ENCODE measurements around the gene CSNK1D.

Gene CSNK1D

GRCh38 chr17:82296511-82297279 is 23.2 kb upstream of the CSNK1D start:
- no peak for DNase-seq (ENCODE audit: extremely low read depth in 1 of 2, low read depth in 1 of 2)

DNA sequence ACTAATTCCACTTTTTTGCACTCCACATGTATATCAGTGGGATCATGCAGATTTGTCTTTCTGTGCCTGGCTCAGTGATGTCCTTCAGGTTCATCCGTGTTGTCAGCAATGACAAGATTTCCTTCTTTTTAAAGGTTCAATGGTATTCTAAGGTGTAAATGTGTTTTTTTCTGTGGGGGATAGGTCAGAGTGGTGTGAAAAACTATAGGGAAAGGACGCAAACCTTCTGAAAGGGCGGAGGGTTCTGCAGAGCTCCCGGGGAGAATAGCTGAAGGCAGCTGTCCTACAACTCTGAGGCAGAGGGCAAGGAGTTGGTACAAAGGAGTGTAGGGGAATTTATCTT is 21.9 kb upstream of the CSNK1D start:
- no peak for DNase-seq (ENCODE audit: extremely low read depth in 1 of 2, low read depth in 1 of 2)

DNA sequence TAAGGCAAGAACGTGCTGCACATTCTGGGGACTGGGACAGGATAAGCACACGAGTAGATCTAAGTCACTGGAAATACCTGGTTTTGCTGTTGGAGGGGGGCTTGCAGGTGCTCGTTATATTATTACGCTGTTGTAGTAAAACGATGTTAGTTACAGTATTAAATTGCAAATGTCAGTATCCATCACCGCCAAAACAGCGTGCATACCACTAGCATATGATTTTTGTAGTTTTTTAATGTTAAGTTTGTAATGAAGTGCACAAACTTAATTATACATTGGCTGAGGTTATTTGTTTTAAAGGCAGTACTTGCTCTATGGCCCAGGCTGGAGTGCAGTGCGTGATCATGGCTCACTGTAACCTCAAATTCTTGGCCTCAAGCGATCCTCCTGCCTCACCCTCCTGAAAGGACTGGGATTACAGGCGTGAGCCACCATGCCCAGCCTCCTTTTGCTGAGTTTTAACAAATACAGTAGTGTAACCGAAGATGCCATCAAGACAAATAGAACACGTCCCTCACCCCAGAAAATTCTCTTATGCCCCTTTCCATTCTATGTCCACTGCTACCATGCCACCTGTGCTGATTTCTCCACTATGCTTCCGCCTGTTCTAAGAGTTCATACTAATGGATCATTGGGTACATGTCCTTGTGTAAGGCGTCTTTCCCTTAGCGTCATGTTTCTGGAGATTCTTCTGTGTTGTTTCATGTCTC is 20.7 kb upstream of the CSNK1D start:
- DNase-seq (ENCODE audit: extremely low read depth in 1 of 2, low read depth in 1 of 2): no peak

DNA sequence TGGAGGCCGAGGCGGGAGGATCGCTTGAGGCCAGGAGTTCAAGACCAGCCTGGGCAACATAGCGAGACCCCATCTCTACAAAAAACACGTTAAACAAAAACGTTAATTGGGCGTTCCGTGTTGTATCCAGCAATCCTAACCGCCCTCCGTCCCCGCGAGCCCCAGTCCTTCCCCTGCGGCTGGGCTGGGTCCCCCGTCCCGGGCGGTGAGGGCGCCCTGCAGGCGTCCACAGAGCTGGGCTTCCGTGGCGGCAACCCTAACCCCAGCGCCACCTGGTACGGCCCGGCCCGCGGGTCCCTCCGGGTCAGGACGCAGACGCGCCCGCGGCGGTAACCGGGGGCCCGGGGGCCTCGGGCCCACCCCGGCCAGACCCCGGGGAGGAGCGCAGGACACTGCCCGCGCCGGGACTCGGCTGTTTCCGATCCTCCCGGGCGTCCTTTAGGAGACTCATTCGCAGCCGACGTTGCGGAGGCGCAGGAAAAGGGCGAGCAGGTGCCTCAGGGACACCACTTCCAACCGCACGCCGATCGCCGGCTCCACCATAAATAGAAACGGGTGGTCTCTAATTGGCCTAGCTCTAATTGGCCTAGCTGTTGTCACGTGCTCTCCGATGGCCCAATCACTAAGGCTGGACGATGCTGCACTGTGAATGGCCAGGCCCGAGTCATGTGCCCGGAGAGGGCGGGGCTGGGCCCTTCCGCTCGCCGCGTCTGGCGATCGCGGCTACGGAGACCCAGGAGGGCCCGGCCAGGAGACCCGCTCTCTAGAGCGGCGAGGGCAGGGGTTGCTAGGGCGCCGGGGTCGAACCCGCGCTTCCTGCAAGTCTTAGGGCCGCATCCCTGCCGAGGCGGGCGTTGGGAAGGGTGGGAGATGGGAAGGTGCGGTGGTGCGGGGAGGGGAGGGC is 19.0 kb upstream of the CSNK1D start:
- DNase-seq (ENCODE audit: extremely low read depth in 1 of 2, low read depth in 1 of 2): peak; percentile 82 to 84

DNA sequence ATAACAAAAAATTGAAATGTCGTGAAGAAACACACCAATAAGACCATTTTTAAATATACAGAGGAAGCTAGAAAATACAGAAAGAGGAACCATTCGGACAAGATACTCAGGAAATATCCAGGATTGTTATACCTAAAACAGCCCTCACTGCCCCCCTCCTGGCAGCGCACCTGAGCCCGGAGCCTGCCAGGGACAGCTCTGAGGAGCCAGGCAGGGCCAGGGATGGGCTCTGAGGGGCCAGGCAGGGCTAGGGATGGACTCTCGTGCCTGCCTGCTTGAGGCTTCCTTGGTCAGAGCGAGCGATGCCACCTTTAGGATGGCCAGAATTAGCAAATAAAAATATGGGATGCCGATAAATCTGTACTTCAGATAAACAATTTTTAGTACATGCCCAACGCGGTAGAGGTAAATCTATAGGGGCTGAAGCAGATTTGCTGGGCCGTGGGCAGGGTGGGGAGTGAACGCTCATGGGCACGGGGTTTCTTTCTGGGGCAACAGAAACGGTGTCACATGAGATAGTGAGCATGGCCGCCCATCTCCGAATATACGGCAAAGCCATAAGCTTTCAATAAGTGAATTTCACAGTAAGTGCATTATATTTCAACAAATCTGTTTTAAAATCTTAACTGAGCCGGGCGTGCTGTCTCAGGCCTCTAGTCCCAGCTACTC is 18.2 kb upstream of the CSNK1D start:
- DNase-seq (ENCODE audit: extremely low read depth in 1 of 2, low read depth in 1 of 2): no peak

GRCh38 chr17:82287868-82288801 is 14.6 kb upstream of the CSNK1D start:
- DNase-seq (ENCODE audit: extremely low read depth in 1 of 2, low read depth in 1 of 2): no peak

GRCh38 chr17:82287013-82287867 is 13.7 kb upstream of the CSNK1D start:
- no peak for DNase-seq (ENCODE audit: extremely low read depth in 1 of 2, low read depth in 1 of 2)

- DNase-seq (ENCODE audit: extremely low read depth in 1 of 2, low read depth in 1 of 2): no peak
Observed at GRCh38 chr17:82285141-82285540, 11.6 kb upstream of the CSNK1D start.

GRCh38 chr17:82283208-82283749 is 9.8 kb upstream of the CSNK1D start:
- DNase-seq (ENCODE audit: extremely low read depth in 1 of 2, low read depth in 1 of 2): no peak

- DNase-seq (ENCODE audit: extremely low read depth in 1 of 2, low read depth in 1 of 2): no peak
Observed at GRCh38 chr17:82282239-82283207, 9.0 kb upstream of the CSNK1D start.

DNA sequence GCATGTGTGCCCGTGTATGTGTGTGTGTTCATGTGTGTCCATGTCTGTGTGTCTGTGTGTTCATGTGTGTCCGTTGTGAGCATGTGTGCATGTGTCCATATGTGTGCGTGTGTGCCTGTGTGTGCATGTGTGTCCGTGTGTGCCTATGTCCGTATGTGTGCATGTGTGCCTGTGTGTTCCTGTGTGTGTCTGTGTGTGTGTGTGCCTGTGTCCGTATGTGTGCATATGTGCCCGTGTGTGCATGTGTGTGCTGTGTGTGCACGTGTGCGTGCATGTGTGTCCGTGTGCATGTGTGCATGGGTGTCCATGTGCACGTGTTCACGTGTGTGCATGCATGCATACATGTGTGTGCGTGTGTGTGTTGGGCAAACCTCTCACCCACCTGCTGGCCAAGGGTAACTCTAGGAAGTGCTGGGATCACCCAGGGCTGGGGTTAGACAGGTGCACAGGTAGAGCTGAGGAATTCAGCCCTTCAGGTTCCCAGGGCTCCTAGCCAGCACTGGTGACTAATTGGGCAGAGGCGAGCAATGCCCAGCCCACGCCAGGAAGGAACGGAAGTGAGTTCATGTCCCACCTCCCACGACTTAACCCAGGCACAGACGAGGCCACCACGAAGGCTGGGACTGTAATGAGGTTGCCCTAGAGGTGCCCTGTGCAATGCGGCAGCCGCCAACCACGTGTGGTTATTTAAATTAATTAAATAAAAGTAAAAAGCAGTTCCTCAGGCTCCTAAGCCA is 8.2 kb upstream of the CSNK1D start:
- no peak for DNase-seq (ENCODE audit: extremely low read depth in 1 of 2, low read depth in 1 of 2)

GRCh38 chr17:82281076-82281475 is 7.6 kb upstream of the CSNK1D start:
- DNase-seq (ENCODE audit: extremely low read depth in 1 of 2, low read depth in 1 of 2): no peak

DNA sequence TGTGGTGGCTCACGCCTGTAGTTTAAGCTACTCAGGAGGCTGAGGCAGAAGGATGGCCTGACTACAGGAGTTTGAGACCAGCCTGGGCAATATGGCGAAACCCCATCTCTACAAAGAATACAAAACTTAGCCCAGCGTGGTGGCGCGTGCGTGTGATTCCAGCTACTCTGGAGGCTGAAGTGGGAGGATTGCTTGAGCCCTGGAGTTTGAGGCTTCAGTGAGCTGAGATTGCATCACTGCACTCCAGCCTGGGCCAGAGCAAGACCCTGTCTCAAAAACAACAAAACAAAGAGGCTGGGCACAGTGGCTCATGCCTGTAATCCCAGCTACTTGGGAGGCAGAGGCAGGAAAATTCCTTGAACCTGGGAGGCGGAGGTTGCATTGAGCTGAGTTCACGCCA is 7.0 kb upstream of the CSNK1D start:
- no peak for DNase-seq (ENCODE audit: extremely low read depth in 1 of 2, low read depth in 1 of 2)

DNA sequence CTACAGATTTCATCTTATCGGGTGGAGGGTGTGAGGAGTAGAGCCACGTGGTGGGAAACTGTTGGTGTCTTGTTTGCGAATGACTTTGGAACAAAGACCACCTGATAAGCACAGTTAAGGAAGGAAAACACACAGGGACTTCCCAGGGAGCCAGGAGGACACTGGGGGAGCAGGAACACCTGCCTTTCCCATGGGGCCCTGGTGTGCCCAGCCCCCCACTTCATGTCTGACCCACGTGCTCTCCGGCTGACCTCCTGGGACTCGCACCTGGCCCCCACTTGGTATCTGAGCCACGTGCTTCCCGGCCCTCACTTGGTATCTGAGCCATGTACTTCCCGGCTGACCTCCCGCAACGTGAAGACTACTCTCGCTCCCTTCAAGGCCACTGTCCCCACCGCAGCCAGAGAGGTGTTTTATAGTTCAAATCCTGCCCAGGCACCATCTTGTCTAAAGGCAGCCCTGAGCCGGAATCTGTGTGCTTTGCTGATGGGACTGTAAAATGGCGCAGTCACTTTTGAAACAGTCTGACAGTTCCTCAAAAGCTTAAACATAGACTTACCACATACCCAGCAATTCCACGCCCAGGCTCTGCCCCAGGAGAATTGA is 5.4 kb upstream of the CSNK1D start:
- no peak for DNase-seq (ENCODE audit: extremely low read depth in 1 of 2, low read depth in 1 of 2)

- DNase-seq (ENCODE audit: extremely low read depth in 1 of 2, low read depth in 1 of 2): no peak
Observed at GRCh38 chr17:82278308-82278707, 4.8 kb upstream of the CSNK1D start.

- no peak for DNase-seq (ENCODE audit: extremely low read depth in 1 of 2, low read depth in 1 of 2)
Observed at GRCh38 chr17:82277851-82278250, 4.4 kb upstream of the CSNK1D start.
